IMR-90 (cell line): ENCODE measurements around the gene CASP9. TPM values are rescaled to one million over a fixed set of nuclear protein-coding genes. Genes with fewer than 3 reads are reported as not detected.

Experiments
- ATAC-seq: fragments of 200-7000 bp; cut with Tn5 transposase; 2 replicates; pipeline ENCODE4 v1.9.1; 2020; ENCODE audit warnings: low read depth, mild to moderate bottlenecking, moderate library complexity
- BruUV-seq: library from RNA; stranded (reverse); fragments of 400-500 nt; replicated peaks from 2 replicates; lab custom pipeline; 2021; lab: Mats Ljungman, UMichigan
- CTCF ChIA-PET: fragments of 300-600 bp; formaldehyde crosslinking; extraction: SDS; loops from one replicate; lab custom pipeline; 2021; ENCODE audit warnings: antibody characterized with exemption; lab: Yijun Ruan, JAX
- POLR2A ChIA-PET: fragments of 300-600 bp; sonication (Branson Sonifier 250); formaldehyde crosslinking; loops from one replicate; lab custom pipeline; 2022; ENCODE audit warnings: antibody characterized with exemption; ENCODE audit not compliant: unreplicated experiment; lab: Charles Lee
- DNase-seq: peaks from one replicate; pipeline ENCODE4 v3.0.0; 2013
- H2AFZ ChIP-seq: replicated peaks from 2 replicates; pipeline ENCODE3; 2013; ENCODE audit warnings: low read length, mild to moderate bottlenecking; ENCODE audit not compliant: poor library complexity
- H2AK5ac ChIP-seq: 2 replicates; pipeline ENCODE4 v1.6.1; 2013; ENCODE audit warnings: low read depth, low read length, inconsistent platforms
- H2AK9ac ChIP-seq: replicated peaks from 2 replicates; pipeline ENCODE3; 2013; ENCODE audit warnings: mild to moderate bottlenecking, low read depth, low read length, moderate library complexity; ENCODE audit not compliant: poor library complexity
- H2BK120ac ChIP-seq: 2 replicates; pipeline ENCODE4 v1.6.1; 2013; ENCODE audit warnings: low read depth, low read length, inconsistent platforms
- H2BK15ac ChIP-seq: 3 replicates; pipeline ENCODE4 v1.6.1; 2013; ENCODE audit warnings: low read depth, low read length, inconsistent platforms
- H2BK20ac ChIP-seq: 2 replicates; pipeline ENCODE4 v1.6.1; 2013; ENCODE audit warnings: low read depth, mild to moderate bottlenecking, inconsistent platforms, low read length, moderate library complexity
- H2BK5ac ChIP-seq: 2 replicates; pipeline ENCODE4 v1.6.1; 2013; ENCODE audit warnings: mild to moderate bottlenecking, low read depth, low read length, inconsistent platforms; ENCODE audit not compliant: poor library complexity, severe bottlenecking
- H3K14ac ChIP-seq: replicated peaks from 2 replicates; pipeline ENCODE4 v1.6.1; 2013; ENCODE audit warnings: low read depth, low read length, inconsistent platforms
- H3K18ac ChIP-seq: 2 replicates; pipeline ENCODE4 v1.6.1; 2013; ENCODE audit warnings: low read depth, low read length, control low read depth
- H3K23ac ChIP-seq: 2 replicates; pipeline ENCODE4 v1.6.1; 2013; ENCODE audit warnings: low read depth, low read length, inconsistent platforms
- H3K27ac ChIP-seq: 2 replicates; pipeline ENCODE4 v1.5.1; 2013; ENCODE audit warnings: mild to moderate bottlenecking, control low read depth, low read length; ENCODE audit not compliant: insufficient read depth
- H3K27me3 ChIP-seq: 2 replicates; pipeline ENCODE4 v1.6.1; 2013; ENCODE audit warnings: low read length; ENCODE audit not compliant: control insufficient read depth, insufficient read depth
- H3K36me3 ChIP-seq: 2 replicates; pipeline ENCODE4 v1.6.1; 2013; ENCODE audit warnings: low read length, mixed read lengths; ENCODE audit not compliant: control insufficient read depth, insufficient read depth
- H3K4ac ChIP-seq: 2 replicates; pipeline ENCODE4 v1.6.1; 2013; ENCODE audit warnings: low read depth, low read length, inconsistent platforms
- H3K4me1 ChIP-seq: 2 replicates; pipeline ENCODE4 v1.6.1; 2013; ENCODE audit warnings: low read length, mixed read lengths; ENCODE audit not compliant: control insufficient read depth, insufficient read depth
- H3K4me2 ChIP-seq: 2 replicates; pipeline ENCODE4 v1.6.1; 2013; ENCODE audit warnings: low read depth, mild to moderate bottlenecking, control low read depth, low read length, moderate library complexity
- H3K4me3 ChIP-seq: 2 replicates; pipeline ENCODE4 v1.5.1; 2013; ENCODE audit warnings: low read depth, mild to moderate bottlenecking, control low read depth, low read length, moderate library complexity; ENCODE audit not compliant: insufficient read depth
- H3K56ac ChIP-seq: 2 replicates; pipeline ENCODE4 v1.6.1; 2013; ENCODE audit warnings: low read length, inconsistent platforms; ENCODE audit not compliant: insufficient read depth; ENCODE audit errors: extremely low read depth
- H3K79me1 ChIP-seq, 2 experiments: 2 replicates each; pipeline ENCODE4 v1.6.1; 2013; ENCODE audit warnings: low read length in 2 of 2, inconsistent platforms in 1 of 2, low read depth in 1 of 2
- H3K9ac ChIP-seq: 2 replicates; pipeline ENCODE4 v1.6.1; 2013; ENCODE audit warnings: low read depth, low read length, control low read depth
- H3K9me1 ChIP-seq: 2 replicates; pipeline ENCODE4 v1.6.1; 2013; ENCODE audit warnings: low read length, inconsistent platforms; ENCODE audit not compliant: insufficient read depth
- H3K9me3 ChIP-seq: 2 replicates; pipeline ENCODE4 v1.6.1; 2013; ENCODE audit warnings: low read length; ENCODE audit not compliant: control insufficient read depth, insufficient read depth
- H4K20me1 ChIP-seq: 2 replicates; pipeline ENCODE4 v1.6.1; 2013; ENCODE audit warnings: low read length, inconsistent platforms; ENCODE audit not compliant: insufficient read depth
- H4K5ac ChIP-seq: 2 replicates; pipeline ENCODE4 v1.6.1; 2013; ENCODE audit warnings: mild to moderate bottlenecking, low read depth, low read length, control low read depth
- H4K8ac ChIP-seq, 2 experiments: 2 replicates each; pipeline ENCODE4 v1.6.1; 2013; ENCODE audit warnings: low read depth in 2 of 2, low read length in 2 of 2, control low read depth in 1 of 2, inconsistent platforms in 1 of 2
- H4K91ac ChIP-seq: 2 replicates; pipeline ENCODE4 v1.6.1; 2013; ENCODE audit warnings: low read depth, low read length, inconsistent platforms; ENCODE audit not compliant: insufficient read depth
- CHD1 ChIP-seq: IDR thresholded peaks from 2 replicates; pipeline ENCODE4 v1.6.1; 2012; ENCODE audit warnings: low read depth, low read length, improper control_type of control experiment
- FOS ChIP-seq: fragments of 150-350 bp; IDR thresholded peaks from 2 replicates; pipeline ENCODE4 v1.6.1; 2016; ENCODE audit warnings: low read depth, low read length
- MAFK ChIP-seq: IDR thresholded peaks from 2 replicates; pipeline ENCODE4 v1.6.1; 2012; ENCODE audit warnings: low read depth, low read length, improper control_type of control experiment
- MAZ ChIP-seq: IDR thresholded peaks from 2 replicates; pipeline ENCODE4 v1.6.1; 2012; ENCODE audit warnings: low read depth, mild to moderate bottlenecking, low read length, improper control_type of control experiment, moderate library complexity, borderline replicate concordance
- MXI1 ChIP-seq: IDR thresholded peaks from 2 replicates; pipeline ENCODE4 v1.6.1; 2012; ENCODE audit warnings: low read depth, mild to moderate bottlenecking, low read length, moderate library complexity, borderline replicate concordance
- NFE2L2 ChIP-seq: fragments of 150-350 bp; IDR thresholded peaks from 2 replicates; pipeline ENCODE4 v1.6.1; 2016; ENCODE audit warnings: low read depth, mild to moderate bottlenecking, low read length
- POLR2A ChIP-seq: IDR thresholded peaks from 2 replicates; pipeline ENCODE4 v1.6.1; 2012; ENCODE audit warnings: mild to moderate bottlenecking, low read depth, low read length
- RCOR1 ChIP-seq: IDR thresholded peaks from 2 replicates; pipeline ENCODE4 v1.6.1; 2012; ENCODE audit warnings: mild to moderate bottlenecking, low read length, improper control_type of control experiment; ENCODE audit not compliant: insufficient replicate concordance
- RFX5 ChIP-seq: IDR thresholded peaks from 2 replicates; pipeline ENCODE4 v1.8.0; 2012; ENCODE audit warnings: low read depth, mild to moderate bottlenecking, low read length, moderate library complexity
- SMC3 ChIP-seq: fragments of 150-350 bp; IDR thresholded peaks from 2 replicates; pipeline ENCODE4 v1.6.1; 2016; ENCODE audit warnings: low read depth, mild to moderate bottlenecking, antibody characterized with exemption, low read length, moderate library complexity
- WGBS, 2 experiments: methylation state at CpG; one replicate each; pipeline versions ENCODE4 v1.1.5 to v1.1.7; 2013; ENCODE audit warnings: missing lambda C conversion rate in 2 of 2; ENCODE audit not compliant: insufficient read length in 1 of 2; ENCODE audit errors: extremely low coverage in 2 of 2; 5-methylcytosine and 5-hydroxymethylcytosine counted together
- dilution Hi-C: fragments of 300-500 bp; cut with HindIII; formaldehyde crosslinking; loops from one replicate; pipeline ENCODE4 v1.14.3; 2018; ENCODE audit warnings: low sequenced_read_pairs; ENCODE audit not compliant: unreplicated experiment
- in situ Hi-C: fragments of 300-500 bp; cut with MboI; formaldehyde crosslinking; loops from 3 replicates; pipeline ENCODE4 v1.14.3; 2019; ENCODE audit warnings: low sequenced_read_pairs, inconsistent platforms, mixed read lengths
- intact Hi-C: fragments of 100-400 bp; cut with micrococcal nuclease; formaldehyde crosslinking; loops from 2 replicates; pipeline ENCODE4 v1.10.0; 2022
- polyA plus RNA-seq, 3 experiments: library from polyadenylated mRNA; depleted of rRNA; stranded (reverse); fragments of >200 nt; gene quantifications; 2 replicates each; pipeline ENCODE4 v1.2.3, GENCODE V29; 2012; ENCODE audit warnings: low replicate concordance in 1 of 3
- total RNA-seq: library from RNA; depleted of rRNA; stranded (reverse); fragments of >200 nt; gene quantifications from 2 replicates; pipeline ENCODE4 v1.2.3, GENCODE V29; 2012
- TF ChIP-seq, protein P1 (sequence below): conservative IDR thresholded peaks from 2 replicates; pipeline ENCODE4 v1.5.1; 2012; ENCODE audit warnings: mild to moderate bottlenecking, low read depth, low read length, improper control_type of control experiment
- TF ChIP-seq, protein P2 (sequence below): fragments of 150-350 bp; IDR thresholded peaks from 2 replicates; pipeline ENCODE4 v1.6.1; 2016; ENCODE audit warnings: low read depth, mild to moderate bottlenecking, low read length, moderate library complexity, borderline replicate concordance

The CASP9 gene
- total and polyA plus RNA-seq, 2 of the 4 experiments (the other 2 are of a cell fraction): 7.0 to 8.3 TPM

DNA sequence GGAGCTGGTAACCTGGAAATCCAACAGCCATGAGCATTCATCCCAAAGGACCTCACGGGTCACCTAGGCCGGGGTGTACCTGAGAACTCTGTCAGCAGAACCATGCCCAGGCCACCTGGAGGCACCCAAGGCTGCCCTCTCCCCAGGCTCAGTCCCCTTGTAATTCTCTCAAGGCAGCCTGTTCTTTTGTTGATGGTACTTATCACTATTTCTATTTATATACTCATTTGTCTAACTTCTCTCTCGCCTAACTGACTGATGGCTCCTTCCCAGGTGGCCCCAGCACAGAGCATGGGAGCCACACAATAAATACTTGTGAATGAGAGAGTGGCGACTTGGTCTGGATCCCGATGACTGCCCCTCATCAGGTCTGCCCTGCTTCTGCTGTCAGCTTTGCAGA, 16.7 kb downstream of the CASP9 start:
- no peak overlapping the region for H3K4me2 ChIP-seq
- dilution Hi-C loops: no loop called here
- H3K56ac ChIP-seq: no peak overlapping the region
- H3K9me3 ChIP-seq: no peaks in the 10 kb centered on the region
- H2BK5ac ChIP-seq: no peak overlapping the region
- no peak overlapping the region for H4K5ac ChIP-seq
- no peak overlapping the region for H3K23ac ChIP-seq
- H3K36me3 ChIP-seq: peaks cover 9% of the 10 kb centered on the region; the same call in 1 of the 2 replicates
- H2BK120ac ChIP-seq: no peak overlapping the region
- ATAC-seq (no peak), DNase-seq (no peak)
- H3K4me1 ChIP-seq: no peaks in the 10 kb centered on the region; the same call in 1 of the 2 replicates
- no peak overlapping the region for H4K91ac ChIP-seq
- H2AK9ac ChIP-seq: no peak overlapping the region
- H2BK15ac ChIP-seq: no peak overlapping the region
- in situ Hi-C loops: loop anchor here (10.0 kb wide), 1 partner anchor 192 kb away; no protein-coding TSS in a partner anchor
- no peaks in the 10 kb centered on the region for H3K9me1 ChIP-seq
- H3K27me3 ChIP-seq: no peaks in the 10 kb centered on the region
- ChIA-PET CTCF (no interaction called here), POLR2A (interaction anchor here (0.6 kb wide), 1 partner anchor 222 kb away, joined by 4 read pairs; no protein-coding TSS in a partner anchor)
- H2AFZ ChIP-seq: no peak overlapping the region
- H4K20me1 ChIP-seq: no peaks in the 10 kb centered on the region
- H2BK20ac ChIP-seq: no peak overlapping the region
- H2AK5ac ChIP-seq: no peak overlapping the region
- intact Hi-C loops: no loop called here
- no peaks in the 10 kb centered on the region for H3K79me1 ChIP-seq
- no peak overlapping the region for H3K9ac ChIP-seq
- no peak overlapping the region for H4K8ac ChIP-seq
- TF ChIP-seq NFE2L2 (no peak), POLR2A (no peak), CHD1 (no peak), FOS (no peak), SMC3 (no peak), RCOR1 (no peak), RFX5 (no peak), MAZ (no peak), MXI1 (no peak), MAFK (no peak)
- TF ChIP-seq, protein P1, sequence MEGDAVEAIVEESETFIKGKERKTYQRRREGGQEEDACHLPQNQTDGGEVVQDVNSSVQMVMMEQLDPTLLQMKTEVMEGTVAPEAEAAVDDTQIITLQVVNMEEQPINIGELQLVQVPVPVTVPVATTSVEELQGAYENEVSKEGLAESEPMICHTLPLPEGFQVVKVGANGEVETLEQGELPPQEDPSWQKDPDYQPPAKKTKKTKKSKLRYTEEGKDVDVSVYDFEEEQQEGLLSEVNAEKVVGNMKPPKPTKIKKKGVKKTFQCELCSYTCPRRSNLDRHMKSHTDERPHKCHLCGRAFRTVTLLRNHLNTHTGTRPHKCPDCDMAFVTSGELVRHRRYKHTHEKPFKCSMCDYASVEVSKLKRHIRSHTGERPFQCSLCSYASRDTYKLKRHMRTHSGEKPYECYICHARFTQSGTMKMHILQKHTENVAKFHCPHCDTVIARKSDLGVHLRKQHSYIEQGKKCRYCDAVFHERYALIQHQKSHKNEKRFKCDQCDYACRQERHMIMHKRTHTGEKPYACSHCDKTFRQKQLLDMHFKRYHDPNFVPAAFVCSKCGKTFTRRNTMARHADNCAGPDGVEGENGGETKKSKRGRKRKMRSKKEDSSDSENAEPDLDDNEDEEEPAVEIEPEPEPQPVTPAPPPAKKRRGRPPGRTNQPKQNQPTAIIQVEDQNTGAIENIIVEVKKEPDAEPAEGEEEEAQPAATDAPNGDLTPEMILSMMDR: no peak
- TF ChIP-seq, protein P2, sequence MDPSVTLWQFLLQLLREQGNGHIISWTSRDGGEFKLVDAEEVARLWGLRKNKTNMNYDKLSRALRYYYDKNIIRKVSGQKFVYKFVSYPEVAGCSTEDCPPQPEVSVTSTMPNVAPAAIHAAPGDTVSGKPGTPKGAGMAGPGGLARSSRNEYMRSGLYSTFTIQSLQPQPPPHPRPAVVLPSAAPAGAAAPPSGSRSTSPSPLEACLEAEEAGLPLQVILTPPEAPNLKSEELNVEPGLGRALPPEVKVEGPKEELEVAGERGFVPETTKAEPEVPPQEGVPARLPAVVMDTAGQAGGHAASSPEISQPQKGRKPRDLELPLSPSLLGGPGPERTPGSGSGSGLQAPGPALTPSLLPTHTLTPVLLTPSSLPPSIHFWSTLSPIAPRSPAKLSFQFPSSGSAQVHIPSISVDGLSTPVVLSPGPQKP: no peak
- H3K14ac ChIP-seq: no peak overlapping the region
- no peak overlapping the region for H3K4me3 ChIP-seq
- no peak overlapping the region for H3K18ac ChIP-seq
- 95% methylated on average over 4 of the region's 5 CpGs; no CpG with 5 or more reads in 1 of the 2 experiments for WGBS, 2 experiments
- no peak overlapping the region for H3K27ac ChIP-seq
- no TSS peak for BruUV-seq
- H3K4ac ChIP-seq: no peak overlapping the region
